C4-2B (cell line): ENCODE results near the gene MCRIP1.

Experiments used
- H3K27ac ChIP-seq: fragments of 450-650 bp; 2 replicates; pipeline ENCODE4 v1.5.1; 2017
- CTCF ChIP-seq: fragments of 450-650 bp; conservative IDR thresholded peaks from 2 replicates; pipeline ENCODE4 v1.5.1; 2017; ENCODE audit warnings: mild to moderate bottlenecking
- ZFX ChIP-seq: fragments of 450-650 bp; IDR thresholded peaks from 2 replicates; pipeline ENCODE4 v1.6.1; 2017

The MCRIP1 gene

GRCh38 chr17:81809556-81809998 lies 23.5 kb downstream of the MCRIP1 start:
- H3K27ac ChIP-seq: no peak overlapping the region
- TF ChIP-seq CTCF (no peak), ZFX (no peak)

- H3K27ac ChIP-seq: no peak overlapping the region
- TF ChIP-seq ZFX (no peak), CTCF (no peak)
Observed at GRCh38 chr17:81808778-81809555, 24.1 kb downstream of the MCRIP1 start.

GRCh38 chr17:81807839-81808238 lies 25.3 kb downstream of the MCRIP1 start:
- H3K27ac ChIP-seq: no peak overlapping the region
- no peak for TF ChIP-seq ZFX
- TF ChIP-seq CTCF: no peak

- TF ChIP-seq CTCF (no peak), ZFX (no peak)
- H3K27ac ChIP-seq: no peak overlapping the region
Observed at GRCh38 chr17:81807210-81807719, 25.8 kb downstream of the MCRIP1 start.

GRCh38 chr17:81806461-81807209 lies 26.5 kb downstream of the MCRIP1 start:
- no peak for TF ChIP-seq CTCF
- no peak for TF ChIP-seq ZFX
- no peak overlapping the region for H3K27ac ChIP-seq

GRCh38 chr17:81805707-81806460 lies 27.2 kb downstream of the MCRIP1 start:
- no peak for TF ChIP-seq CTCF
- no peak for TF ChIP-seq ZFX
- no peak overlapping the region for H3K27ac ChIP-seq
